CD8-positive, alpha-beta memory T cell (primary cell): Measurements from ENCODE around the gene RBBP6. TPM values are rescaled to one million over a fixed set of nuclear protein-coding genes. Genes with fewer than 3 reads are reported as not detected.
"Not testable (repeated sequence)": the region's sequence is repeated elsewhere in the genome, so short reads cannot be mapped to it uniquely, and the experiment has no call there.

Source experiments
- CTCF ChIA-PET: fragments of 350-600 bp; sonication (Branson Sonifier 250); formaldehyde crosslinking; loops from one replicate; lab custom pipeline; 2021; ENCODE audit warnings: antibody characterized with exemption; lab: Charles Lee
- POLR2A ChIA-PET: fragments of 350-600 bp; sonication (Branson Sonifier 250); formaldehyde crosslinking; loops from one replicate; lab custom pipeline; 2021; ENCODE audit warnings: antibody characterized with exemption; lab: Charles Lee
- DNase-seq, 5 donors: peaks; one replicate each; pipeline versions ENCODE4 v3.0.0 to v3.0.0-alpha.2; 2020 to 2022; ENCODE audit warnings: mixed read lengths in 1 of 5
- H3K27ac ChIP-seq: one replicate; pipeline ENCODE4 v1.7.0; 2013; ENCODE audit warnings: low read depth, mild to moderate bottlenecking, low read length, moderate library complexity
- H3K27me3 ChIP-seq: 2 replicates; pipeline ENCODE4 v1.7.0; 2013; ENCODE audit warnings: low read length, mild to moderate bottlenecking; ENCODE audit not compliant: insufficient read depth, poor library complexity, severe bottlenecking
- H3K36me3 ChIP-seq: 2 replicates; pipeline ENCODE4 v1.7.0; 2013; ENCODE audit warnings: mild to moderate bottlenecking, low read length, moderate library complexity; ENCODE audit not compliant: insufficient read depth
- H3K4me1 ChIP-seq: 2 replicates; pipeline ENCODE4 v1.7.0; 2013; ENCODE audit warnings: mild to moderate bottlenecking, low read length, moderate library complexity; ENCODE audit not compliant: insufficient read depth
- H3K4me3 ChIP-seq: 2 replicates; pipeline ENCODE4 v1.7.0; 2013; ENCODE audit warnings: mild to moderate bottlenecking, low read length
- H3K9me3 ChIP-seq: 2 replicates; pipeline ENCODE4 v1.7.0; 2013; ENCODE audit warnings: mild to moderate bottlenecking, low read length
- H3K27ac Mint-ChIP-seq, 8 donors: one replicate each; pipeline ENCODE4 v1.8.0; 2020 to 2021; ENCODE audit warnings: mixed read lengths in 8 of 8, mild to moderate bottlenecking in 6 of 8, inconsistent platforms in 3 of 8, moderate library complexity in 3 of 8
- H3K27me3 Mint-ChIP-seq, 2 donors: one replicate each; pipeline ENCODE4 v1.8.0; 2020 to 2021; ENCODE audit warnings: mixed read lengths in 2 of 2, mild to moderate bottlenecking in 1 of 2, moderate library complexity in 1 of 2
- H3K36me3 Mint-ChIP-seq, 3 donors: one replicate each; pipeline ENCODE4 v1.8.0; 2020 to 2021; ENCODE audit warnings: mixed read lengths in 3 of 3, inconsistent platforms in 1 of 3, mild to moderate bottlenecking in 1 of 3
- H3K4me1 Mint-ChIP-seq, 3 donors: one replicate each; pipeline ENCODE4 v1.8.0; 2020 to 2021; ENCODE audit warnings: mixed read lengths in 3 of 3, inconsistent platforms in 1 of 3, mild to moderate bottlenecking in 1 of 3
- H3K4me3 Mint-ChIP-seq, 7 donors: one replicate each; pipeline ENCODE4 v1.8.0; 2020 to 2021; ENCODE audit warnings: mixed read lengths in 7 of 7, mild to moderate bottlenecking in 6 of 7, moderate library complexity in 4 of 7, inconsistent platforms in 2 of 7
- H3K9me3 Mint-ChIP-seq, 5 donors: one replicate each; pipeline ENCODE4 v1.8.0; 2020 to 2022; ENCODE audit warnings: mixed read lengths in 5 of 5, mild to moderate bottlenecking in 3 of 5, moderate library complexity in 2 of 5, inconsistent platforms in 1 of 5
- polyA plus RNA-seq: library from polyadenylated mRNA; unstranded; fragments of 300-500 nt; fragmentation: Illumina TruSeq; gene quantifications from one replicate; pipeline ENCODE4 v1.2.3, GENCODE V29; 2021
- total RNA-seq, 2 experiments: library from RNA; stranded (reverse); gene quantifications; one replicate each; pipeline ENCODE4 v1.2.3, GENCODE V29; 2021

The RBBP6 gene, protein sequence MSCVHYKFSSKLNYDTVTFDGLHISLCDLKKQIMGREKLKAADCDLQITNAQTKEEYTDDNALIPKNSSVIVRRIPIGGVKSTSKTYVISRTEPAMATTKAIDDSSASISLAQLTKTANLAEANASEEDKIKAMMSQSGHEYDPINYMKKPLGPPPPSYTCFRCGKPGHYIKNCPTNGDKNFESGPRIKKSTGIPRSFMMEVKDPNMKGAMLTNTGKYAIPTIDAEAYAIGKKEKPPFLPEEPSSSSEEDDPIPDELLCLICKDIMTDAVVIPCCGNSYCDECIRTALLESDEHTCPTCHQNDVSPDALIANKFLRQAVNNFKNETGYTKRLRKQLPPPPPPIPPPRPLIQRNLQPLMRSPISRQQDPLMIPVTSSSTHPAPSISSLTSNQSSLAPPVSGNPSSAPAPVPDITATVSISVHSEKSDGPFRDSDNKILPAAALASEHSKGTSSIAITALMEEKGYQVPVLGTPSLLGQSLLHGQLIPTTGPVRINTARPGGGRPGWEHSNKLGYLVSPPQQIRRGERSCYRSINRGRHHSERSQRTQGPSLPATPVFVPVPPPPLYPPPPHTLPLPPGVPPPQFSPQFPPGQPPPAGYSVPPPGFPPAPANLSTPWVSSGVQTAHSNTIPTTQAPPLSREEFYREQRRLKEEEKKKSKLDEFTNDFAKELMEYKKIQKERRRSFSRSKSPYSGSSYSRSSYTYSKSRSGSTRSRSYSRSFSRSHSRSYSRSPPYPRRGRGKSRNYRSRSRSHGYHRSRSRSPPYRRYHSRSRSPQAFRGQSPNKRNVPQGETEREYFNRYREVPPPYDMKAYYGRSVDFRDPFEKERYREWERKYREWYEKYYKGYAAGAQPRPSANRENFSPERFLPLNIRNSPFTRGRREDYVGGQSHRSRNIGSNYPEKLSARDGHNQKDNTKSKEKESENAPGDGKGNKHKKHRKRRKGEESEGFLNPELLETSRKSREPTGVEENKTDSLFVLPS (N-terminal part only)
- 10 to 100 TPM; 61.9 to 66.0 TPM for total RNA-seq
- 27.2 TPM for polyA plus RNA-seq

DNA sequence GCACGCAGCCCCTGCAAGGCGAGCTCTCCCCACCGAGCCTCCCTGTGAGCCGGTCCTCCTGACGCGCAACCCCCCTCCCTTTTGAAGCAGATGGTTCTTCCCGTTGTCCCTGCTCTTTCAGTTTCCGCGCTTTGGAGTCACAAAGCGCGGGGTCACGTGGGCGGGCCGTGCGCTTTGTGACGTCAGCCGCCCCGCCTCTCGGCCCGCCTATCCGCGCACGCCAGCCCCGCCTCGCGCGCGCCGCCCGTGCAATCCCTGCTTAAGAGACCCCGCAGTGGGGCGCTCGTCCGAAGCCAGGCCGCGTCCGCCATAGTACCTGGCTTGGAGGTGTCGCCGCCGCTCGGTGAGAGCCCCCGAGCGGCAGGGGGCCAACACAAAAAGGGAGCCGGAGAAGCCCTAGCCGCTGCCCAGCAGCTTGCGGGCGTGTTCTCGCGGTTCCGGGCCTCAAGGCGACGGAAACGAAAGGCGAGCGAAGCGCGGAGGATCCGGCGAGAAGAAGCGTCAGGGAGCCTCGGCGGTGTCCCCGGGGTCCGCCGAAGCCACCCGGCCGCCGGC is at the start of gene RBBP6:
Gene RBBP6, plus strand, starts transcription at position 272 of the 555 bp plus-strand sequence. CDS start 1,061 bp downstream, outside the sequence.
- H3K4me1 ChIP-seq: peaks cover 30% of the 10 kb centered on the region
- no peaks in the 10 kb centered on the region for H3K27me3 ChIP-seq
- peak within 1 kb of the TSS; percentile 94 for H3K27ac ChIP-seq
- CTCF ChIA-PET: interaction anchor here (0.6 to 1.7 kb wide), 3 partner anchors 12 to 148 kb away, joined by 3 to 5 read pairs (median 3); no protein-coding TSS in a partner anchor
- Mint-ChIP-seq H3K4me1 (peaks cover 33 to 53% (median 44%) of the 10 kb centered on the region in 3 donors), H3K27me3 (peaks cover 0 to 2% of the 10 kb centered on the region in 2 donors), H3K36me3 (peaks cover 2 to 33% (median 6%) of the 10 kb centered on the region in 3 donors), H3K4me3 (peak within 1 kb of the TSS; percentile 95 to 100 (median 99)), H3K9me3 (no peaks in the 10 kb centered on the region), H3K27ac (peak within 1 kb of the TSS; percentile 96 to 100 (median 100))
- POLR2A ChIA-PET: interaction anchor here (0.6 to 2.7 kb wide), 4 partner anchors 11 to 191 kb away, joined by 3 to 6 read pairs (median 4); no protein-coding TSS in a partner anchor
- H3K9me3 ChIP-seq: no peaks in the 10 kb centered on the region
- peak within 1 kb of the TSS; percentile 87 for H3K4me3 ChIP-seq
- H3K36me3 ChIP-seq: no peaks in the 10 kb centered on the region
- peak; percentile 90 to 96 (median 94) for DNase-seq

DNA sequence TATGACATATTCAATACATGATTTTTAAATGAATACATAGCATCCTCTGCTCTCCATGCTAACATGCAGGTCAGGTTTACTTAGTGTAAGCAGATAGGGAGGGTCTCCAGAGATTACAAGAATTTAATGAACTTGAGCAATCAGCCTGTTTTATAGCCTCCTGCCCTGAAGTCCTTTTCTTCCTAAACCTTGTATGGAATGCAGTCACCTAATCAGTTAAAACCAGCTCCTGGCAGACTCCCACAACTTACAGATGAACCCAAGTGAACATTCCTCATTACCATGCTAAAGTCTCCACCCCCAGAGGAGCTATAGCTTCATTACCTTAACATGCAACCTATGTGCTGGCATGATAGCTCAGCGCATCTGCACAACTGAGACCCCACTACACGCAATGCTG is 48.5 kb upstream of the RBBP6 start:
- no peaks in the 10 kb centered on the region for H3K27me3 ChIP-seq
- H3K9me3 ChIP-seq: no peaks in the 10 kb centered on the region
- Mint-ChIP-seq H3K36me3 (no peaks in the 10 kb centered on the region), H3K27ac (peak overlapping the region in 1 of 8 donors; percentile 8), H3K4me1 (no peaks in the 10 kb centered on the region), H3K27me3 (peaks cover 18 to 27% of the 10 kb centered on the region in 2 donors), H3K4me3 (no peak overlapping the region), H3K9me3 (peaks cover 0 to 10% (median 3%) of the 10 kb centered on the region in 5 donors)
- H3K36me3 ChIP-seq: no peaks in the 10 kb centered on the region
- no peaks in the 10 kb centered on the region for H3K4me1 ChIP-seq
- CTCF ChIA-PET: interaction anchor here (1.1 kb wide), 1 partner anchor 13 kb away, joined by 3 read pairs; no protein-coding TSS in a partner anchor
- POLR2A ChIA-PET: no interaction called here
- DNase-seq: no peak
- H3K4me3 ChIP-seq: no peak overlapping the region
- no peak overlapping the region for H3K27ac ChIP-seq

DNA sequence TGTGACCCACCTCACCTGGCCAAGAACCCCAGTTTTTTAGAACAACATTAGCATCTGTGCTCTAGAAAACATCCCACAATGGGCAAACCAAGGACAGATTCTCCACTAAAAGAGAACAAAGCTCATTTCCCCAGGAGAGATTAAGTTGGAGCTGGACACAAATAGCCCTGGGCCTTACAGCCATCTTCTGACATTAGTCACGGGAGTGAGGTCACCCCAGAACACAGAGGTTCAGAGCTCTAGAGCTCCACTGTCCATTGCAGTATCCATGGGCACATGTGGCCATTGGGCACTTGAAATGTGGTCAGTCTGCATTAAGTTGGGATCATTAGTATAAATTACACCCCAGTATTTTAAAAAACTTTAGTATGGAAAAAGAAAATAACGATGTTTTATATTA is 47.6 kb upstream of the RBBP6 start:
- no peak overlapping the region for H3K27ac Mint-ChIP-seq
- H3K4me3 Mint-ChIP-seq: no peak overlapping the region
- Histone ChIP-seq H3K27me3 (no peaks in the 10 kb centered on the region), H3K4me1 (no peaks in the 10 kb centered on the region), H3K27ac (no peak overlapping the region), H3K36me3 (no peaks in the 10 kb centered on the region), H3K9me3 (no peaks in the 10 kb centered on the region), H3K4me3 (no peak overlapping the region)
- H3K27me3 Mint-ChIP-seq: peaks cover 18 to 23% of the 10 kb centered on the region in 2 donors
- H3K9me3 Mint-ChIP-seq: peaks cover 0 to 10% (median 3%) of the 10 kb centered on the region in 5 donors
- no peaks in the 10 kb centered on the region for H3K4me1 Mint-ChIP-seq
- CTCF ChIA-PET: interaction anchor here (1.1 kb wide), 1 partner anchor 12 kb away, joined by 3 read pairs; no protein-coding TSS in a partner anchor
- POLR2A ChIA-PET: no interaction called here
- no peaks in the 10 kb centered on the region for H3K36me3 Mint-ChIP-seq
- DNase-seq: no peak

DNA sequence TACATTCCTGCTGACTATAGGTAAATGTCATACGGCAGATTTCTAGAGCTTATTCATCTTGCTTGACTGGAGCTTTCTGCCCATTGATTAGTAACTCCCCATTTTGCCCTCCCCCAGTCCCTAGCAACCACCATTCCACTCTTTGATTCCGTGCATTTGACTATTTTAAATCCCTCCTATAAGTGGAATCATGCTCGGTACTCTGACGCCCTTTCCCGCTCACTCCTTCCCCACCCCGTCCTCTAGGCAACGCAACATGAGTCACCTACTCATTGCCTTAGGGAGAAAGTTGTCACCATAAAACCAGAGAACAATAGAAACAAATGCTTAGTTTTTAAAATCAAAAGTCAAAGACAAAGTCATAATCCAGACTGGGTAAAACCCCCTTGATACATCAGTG is 45.5 kb upstream of the RBBP6 start:
- Histone ChIP-seq H3K9me3 (no peaks in the 10 kb centered on the region), H3K27me3 (no peaks in the 10 kb centered on the region), H3K4me3 (no peak overlapping the region), H3K36me3 (no peaks in the 10 kb centered on the region), H3K27ac (no peak overlapping the region), H3K4me1 (no peaks in the 10 kb centered on the region)
- no peaks in the 10 kb centered on the region for H3K4me1 Mint-ChIP-seq
- no peak for DNase-seq
- peaks cover 14 to 23% of the 10 kb centered on the region in 2 donors for H3K27me3 Mint-ChIP-seq
- no peak overlapping the region for H3K4me3 Mint-ChIP-seq
- ChIA-PET CTCF (interaction anchor here (2.8 kb wide), 1 partner anchor 11 kb away, joined by 13 read pairs; no protein-coding TSS in a partner anchor), POLR2A (no interaction called here)
- H3K27ac Mint-ChIP-seq: no peak overlapping the region
- H3K9me3 Mint-ChIP-seq: peaks cover 0 to 4% (median 0%) of the 10 kb centered on the region in 5 donors
- no peaks in the 10 kb centered on the region for H3K36me3 Mint-ChIP-seq

DNA sequence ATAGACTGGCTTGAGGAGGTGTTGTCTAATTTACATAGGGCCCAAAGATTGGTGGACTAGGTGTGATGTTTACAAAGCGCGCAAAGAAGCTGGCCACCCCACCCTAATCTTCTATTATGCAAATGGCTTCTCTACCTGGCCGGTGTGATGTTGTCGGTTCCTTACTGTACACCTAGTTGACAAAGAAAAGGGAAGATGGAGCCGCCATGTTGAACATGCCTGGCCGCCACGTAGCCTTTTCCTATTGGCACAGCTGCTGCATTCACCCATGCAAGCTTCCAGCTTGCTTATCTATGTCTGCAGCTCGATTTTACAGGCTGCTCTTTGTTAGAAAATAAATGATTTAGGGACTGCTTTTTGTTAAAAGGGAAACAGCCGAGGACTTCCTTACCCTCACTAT is 44.2 kb upstream of the RBBP6 start:
- H3K9me3 ChIP-seq, H3K4me3 Mint-ChIP-seq, H3K4me3 ChIP-seq, H3K4me1 Mint-ChIP-seq, H3K9me3 Mint-ChIP-seq, H3K36me3 ChIP-seq, DNase-seq, H3K27ac ChIP-seq, H3K27ac Mint-ChIP-seq, POLR2A ChIA-PET, H3K27me3 ChIP-seq, H3K4me1 ChIP-seq, H3K36me3 Mint-ChIP-seq: not testable (repeated sequence)
- CTCF ChIA-PET: interaction anchor here (2.8 kb wide), 1 partner anchor 9 kb away, joined by 13 read pairs; no protein-coding TSS in a partner anchor
- peaks cover 13 to 18% of the 10 kb centered on the region in 2 donors for H3K27me3 Mint-ChIP-seq

DNA sequence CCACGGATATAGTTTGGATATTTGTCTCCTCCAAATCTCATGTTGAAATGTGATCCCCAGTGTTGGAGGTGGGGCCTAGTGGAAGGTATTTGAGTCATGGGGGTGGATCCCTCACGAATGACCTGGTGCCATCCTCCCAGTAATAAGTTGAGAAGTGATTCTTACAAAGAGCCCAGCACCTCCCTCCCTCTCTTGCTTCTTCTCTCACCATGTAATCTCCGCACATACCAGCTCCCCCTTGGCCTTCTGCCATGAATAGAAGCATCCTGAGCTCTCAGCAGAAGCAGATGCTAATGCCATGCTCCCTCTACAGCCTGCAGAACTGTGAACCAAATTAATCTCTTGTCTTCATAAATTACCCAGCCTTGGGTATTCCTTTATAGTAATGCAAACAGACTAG is 41.9 kb upstream of the RBBP6 start:
- no peak overlapping the region for H3K27ac Mint-ChIP-seq
- H3K36me3 Mint-ChIP-seq: no peaks in the 10 kb centered on the region
- no peaks in the 10 kb centered on the region for H3K4me1 Mint-ChIP-seq
- H3K27me3 ChIP-seq: no peaks in the 10 kb centered on the region
- H3K4me1 ChIP-seq: no peaks in the 10 kb centered on the region
- H3K27me3 Mint-ChIP-seq: peaks cover 11 to 19% of the 10 kb centered on the region in 2 donors
- H3K9me3 Mint-ChIP-seq: no peaks in the 10 kb centered on the region
- no peaks in the 10 kb centered on the region for H3K9me3 ChIP-seq
- H3K36me3 ChIP-seq: no peaks in the 10 kb centered on the region
- no peak overlapping the region for H3K4me3 Mint-ChIP-seq
- CTCF ChIA-PET: no interaction called here
- POLR2A ChIA-PET: no interaction called here
- DNase-seq: no peak
- no peak overlapping the region for H3K27ac ChIP-seq
- no peak overlapping the region for H3K4me3 ChIP-seq

DNA sequence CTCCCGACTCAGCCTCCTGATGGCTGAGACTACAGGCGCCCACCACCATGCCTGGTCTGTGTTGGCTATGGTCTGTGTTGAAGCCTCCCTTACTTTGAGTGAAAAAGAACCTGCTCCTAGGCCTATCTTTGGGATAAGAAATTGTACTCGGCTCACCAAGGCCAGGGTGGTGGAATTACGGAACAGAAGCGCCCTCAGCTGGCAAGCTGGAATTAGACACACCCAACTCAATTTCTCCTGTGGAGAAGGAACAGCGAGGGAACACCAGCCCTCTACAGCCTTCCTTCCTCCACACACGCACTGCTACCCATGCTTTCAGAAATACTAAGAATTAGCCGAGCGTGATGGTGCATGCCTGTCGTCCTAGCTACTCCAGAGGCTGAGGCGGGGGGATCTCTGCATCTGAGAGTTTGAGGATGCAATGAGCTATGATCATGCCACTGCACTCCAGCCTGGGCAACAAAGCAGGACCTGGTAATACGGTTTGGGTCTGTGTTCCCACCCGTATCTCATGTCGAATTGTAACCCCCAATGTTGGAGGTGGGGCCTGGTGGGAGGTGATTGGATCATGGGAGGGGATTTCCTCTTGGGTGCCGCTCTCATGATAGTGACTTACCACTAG is 40.1 kb upstream of the RBBP6 start:
- no peak overlapping the region for H3K27ac Mint-ChIP-seq
- H3K4me3 Mint-ChIP-seq: no peak overlapping the region
- H3K27me3 ChIP-seq: no peaks in the 10 kb centered on the region
- H3K36me3 Mint-ChIP-seq: no peaks in the 10 kb centered on the region
- CTCF ChIA-PET: no interaction called here
- H3K36me3 ChIP-seq: no peaks in the 10 kb centered on the region
- H3K4me1 Mint-ChIP-seq: no peaks in the 10 kb centered on the region
- no peak for DNase-seq
- H3K9me3 Mint-ChIP-seq: no peaks in the 10 kb centered on the region
- peaks cover 8 to 22% of the 10 kb centered on the region in 2 donors for H3K27me3 Mint-ChIP-seq
- no peaks in the 10 kb centered on the region for H3K4me1 ChIP-seq
- no peaks in the 10 kb centered on the region for H3K9me3 ChIP-seq
- no peak overlapping the region for H3K27ac ChIP-seq
- no peak overlapping the region for H3K4me3 ChIP-seq
- POLR2A ChIA-PET: no interaction called here
